ENCODE results near the gene RHNO1. TPM values are rescaled to one million over a fixed set of nuclear protein-coding genes. Genes with fewer than 3 reads are reported as not detected.

The RHNO1 gene
- total RNA-seq, 3 donors from 2014 or later, result 20.1 to 22.6 (median 20.3) TPM

GRCh38 chr12:2877953-2878732, 1.1 kb downstream of the RHNO1 start:
- DNase-seq, result no peak
- ATAC-seq, result no peak
- Mint-ChIP-seq H3K36me3 (ENCODE audit: insufficient read depth) (no peaks in the 10 kb centered on the region), H3K4me3 (peak overlapping the region; percentile 98), H3K4me1 (ENCODE audit: low read depth) (peaks cover 37% of the 10 kb centered on the region), H3K27me3 (ENCODE audit: low read depth) (no peaks in the 10 kb centered on the region), H3K9me3 (no peaks in the 10 kb centered on the region)

DNA sequence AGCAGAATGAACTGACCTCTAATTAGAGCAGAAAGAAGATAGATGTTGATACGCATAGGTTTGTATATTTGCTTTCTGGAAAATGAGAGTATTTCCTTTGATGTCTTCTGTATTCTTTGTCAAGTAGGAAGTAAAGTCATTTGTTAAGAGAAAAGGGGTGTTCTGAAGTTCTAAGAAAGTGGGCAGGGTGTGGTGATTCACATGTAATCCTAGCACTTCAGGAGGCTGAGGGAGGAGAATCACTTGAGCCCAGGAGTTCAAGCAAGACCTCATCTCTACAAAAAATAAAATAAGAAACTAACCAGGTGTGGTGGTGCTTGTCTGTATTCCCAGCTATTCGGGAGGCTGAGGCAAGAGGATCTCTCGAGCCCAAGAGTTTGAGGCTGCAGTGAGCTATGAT, 2.8 kb downstream of the RHNO1 start:
- peaks cover 41% of the 10 kb centered on the region for H3K4me1 Mint-ChIP-seq (ENCODE audit: low read depth)
- H3K9me3 Mint-ChIP-seq, result no peaks in the 10 kb centered on the region
- ATAC-seq, result no peak

GRCh38 chr12:2884810-2885209, 7.8 kb downstream of the RHNO1 start:
- Mint-ChIP-seq H3K36me3 (ENCODE audit: insufficient read depth) (peaks cover 5% of the 10 kb centered on the region), H3K27me3 (ENCODE audit: low read depth) (no peaks in the 10 kb centered on the region), H3K9me3 (no peaks in the 10 kb centered on the region), H3K4me1 (ENCODE audit: low read depth) (peaks cover 21% of the 10 kb centered on the region), H3K4me3 (no peak overlapping the region)
- ATAC-seq (no peak), DNase-seq (no peak)

More for the DNA sequence above, 2.8 kb downstream of the RHNO1 start:
- Mint-ChIP-seq H3K36me3 (ENCODE audit: insufficient read depth) (no peaks in the 10 kb centered on the region), H3K27me3 (ENCODE audit: low read depth) (no peaks in the 10 kb centered on the region), H3K4me3 (no peak overlapping the region)
- DNase-seq, result no peak

DNA sequence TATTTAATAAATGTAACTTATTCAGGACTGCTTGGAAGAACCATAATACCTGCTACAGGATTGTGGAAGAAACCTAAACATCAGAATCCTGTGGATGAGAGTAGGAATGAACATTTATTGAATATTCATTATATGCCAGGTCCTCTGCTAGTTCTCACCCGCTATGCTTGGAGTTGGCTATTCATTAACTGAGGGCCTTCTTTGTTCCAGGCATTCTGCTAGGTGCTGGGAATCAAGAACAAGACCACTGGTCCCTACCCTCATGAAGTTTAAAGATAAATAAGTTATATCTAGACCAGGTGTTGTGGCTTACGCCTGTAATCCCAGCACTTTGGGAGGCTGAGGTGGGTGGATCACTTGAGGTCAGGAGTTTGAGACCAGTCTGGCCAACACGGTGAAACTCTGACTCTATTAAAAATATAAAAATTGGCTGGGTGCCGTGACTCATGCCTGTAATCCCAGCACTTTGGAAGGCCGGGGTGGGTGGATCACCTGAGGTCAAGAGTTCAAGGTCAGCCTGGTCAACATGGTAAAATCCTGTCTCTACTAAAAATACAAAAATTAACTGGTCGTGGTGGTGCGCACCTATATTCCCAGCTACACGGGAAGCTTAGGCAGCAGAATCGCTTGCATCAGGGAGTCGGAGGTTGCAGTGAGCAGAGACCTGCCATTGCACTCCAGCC, 9.9 kb downstream of the RHNO1 start:
- Mint-ChIP-seq H3K27me3 (ENCODE audit: low read depth) (no peaks in the 10 kb centered on the region), H3K4me1 (ENCODE audit: low read depth) (peaks cover 29% of the 10 kb centered on the region), H3K36me3 (ENCODE audit: insufficient read depth) (peaks cover 5% of the 10 kb centered on the region), H3K4me3 (no peak overlapping the region), H3K9me3 (no peaks in the 10 kb centered on the region)
- ATAC-seq (no peak), DNase-seq (no peak)

GRCh38 chr12:2890001-2890387, 13.0 kb downstream of the RHNO1 start:
- no peak for DNase-seq
- Mint-ChIP-seq H3K9me3 (no peaks in the 10 kb centered on the region), H3K4me3 (peak overlapping the region; percentile 96), H3K4me1 (ENCODE audit: low read depth) (peaks cover 27% of the 10 kb centered on the region), H3K27me3 (ENCODE audit: low read depth) (no peaks in the 10 kb centered on the region), H3K36me3 (ENCODE audit: insufficient read depth) (peaks cover 5% of the 10 kb centered on the region)
- ATAC-seq, result no peak

GRCh38 chr12:2890388-2891239, 13.6 kb downstream of the RHNO1 start, which contains the start of gene TULP3:
TSS of gene TULP3 (plus strand) at chr12:2890891. CDS start at chr12:2890948, 57 bp downstream.
- Mint-ChIP-seq H3K36me3 (ENCODE audit: insufficient read depth) (peaks cover 5% of the 10 kb centered on the region), H3K4me1 (ENCODE audit: low read depth) (peaks cover 27% of the 10 kb centered on the region), H3K27me3 (ENCODE audit: low read depth) (no peaks in the 10 kb centered on the region), H3K9me3 (no peaks in the 10 kb centered on the region), H3K4me3 (peak within 1 kb of the TSS; percentile 96)
- DNase-seq (peak; percentile 98), ATAC-seq (peak; percentile 99)

GRCh38 chr12:2891240-2892053, 14.4 kb downstream of the RHNO1 start:
- DNase-seq, result peak; percentile 11
- Mint-ChIP-seq H3K36me3 (ENCODE audit: insufficient read depth) (no peaks in the 10 kb centered on the region), H3K4me1 (ENCODE audit: low read depth) (peaks cover 27% of the 10 kb centered on the region), H3K9me3 (no peaks in the 10 kb centered on the region), H3K27me3 (ENCODE audit: low read depth) (no peaks in the 10 kb centered on the region), H3K4me3 (peak overlapping the region; percentile 96)
- ATAC-seq, result peak; percentile 24 to 25

GRCh38 chr12:2892246-2892645, 15.2 kb downstream of the RHNO1 start:
- Mint-ChIP-seq H3K36me3 (ENCODE audit: insufficient read depth) (no peaks in the 10 kb centered on the region), H3K9me3 (no peaks in the 10 kb centered on the region), H3K4me3 (peak overlapping the region; percentile 96), H3K27me3 (ENCODE audit: low read depth) (no peaks in the 10 kb centered on the region), H3K4me1 (ENCODE audit: low read depth) (peaks cover 27% of the 10 kb centered on the region)
- no peak for ATAC-seq
- DNase-seq, result no peak

DNA sequence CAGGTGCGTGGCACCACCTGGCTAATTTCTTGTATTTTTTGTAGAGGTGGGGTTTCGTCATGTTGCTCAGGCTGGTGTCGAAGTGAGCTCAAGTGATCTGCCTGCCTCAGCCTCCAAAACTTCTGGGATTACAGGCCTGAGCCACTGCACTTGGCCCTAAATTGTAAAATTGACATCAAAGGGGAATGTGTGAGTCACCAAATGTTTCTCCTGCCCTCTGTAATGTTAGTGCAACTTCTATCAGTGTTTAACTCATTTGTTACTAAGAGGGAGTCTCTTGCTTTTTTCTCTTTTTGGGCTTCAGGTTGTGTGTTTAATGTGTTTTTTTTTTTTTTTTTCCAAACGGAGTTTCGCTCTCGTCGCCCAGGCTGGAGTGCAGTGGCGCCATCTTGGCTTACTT, 16.0 kb downstream of the RHNO1 start:
- peaks cover 27% of the 10 kb centered on the region for H3K4me1 Mint-ChIP-seq (ENCODE audit: low read depth)
- no peaks in the 10 kb centered on the region for H3K36me3 Mint-ChIP-seq (ENCODE audit: insufficient read depth)

GRCh38 chr12:2895051-2895451, 18.0 kb downstream of the RHNO1 start:
- H3K36me3 Mint-ChIP-seq (ENCODE audit: insufficient read depth), result no peaks in the 10 kb centered on the region
- no peaks in the 10 kb centered on the region for H3K9me3 Mint-ChIP-seq
- no peak for ATAC-seq
- no peak for DNase-seq
- H3K27me3 Mint-ChIP-seq (ENCODE audit: low read depth), result no peaks in the 10 kb centered on the region
- no peak overlapping the region for H3K4me3 Mint-ChIP-seq
- H3K4me1 Mint-ChIP-seq (ENCODE audit: low read depth), result peaks cover 17% of the 10 kb centered on the region

More for the DNA sequence above, 16.0 kb downstream of the RHNO1 start:
- Mint-ChIP-seq H3K4me3 (peak overlapping the region; percentile 63), H3K27me3 (ENCODE audit: low read depth) (no peaks in the 10 kb centered on the region), H3K9me3 (no peaks in the 10 kb centered on the region)
- no peak for DNase-seq
- ATAC-seq, result no peak

DNA sequence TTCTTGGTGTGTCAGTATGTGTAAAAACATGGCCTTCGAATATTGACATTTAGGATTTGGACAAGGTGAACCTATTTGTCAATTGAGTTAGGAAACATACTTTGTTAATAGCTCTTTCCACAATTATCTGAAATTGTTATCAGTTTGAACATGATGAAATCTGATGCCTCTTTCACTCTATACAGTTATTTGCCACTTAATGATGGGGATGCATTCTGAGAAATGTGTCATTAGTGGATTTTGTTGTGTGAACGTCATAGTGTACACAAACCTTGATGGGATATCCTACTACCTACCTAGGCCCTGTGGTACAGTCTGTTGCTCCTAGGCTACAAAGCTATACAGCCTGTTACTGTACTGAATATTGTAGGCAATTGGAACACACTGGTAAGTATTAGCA, 18.5 kb downstream of the RHNO1 start:
- DNase-seq (no peak), ATAC-seq (no peak)
- Mint-ChIP-seq H3K4me3 (no peak overlapping the region), H3K4me1 (ENCODE audit: low read depth) (peaks cover 13% of the 10 kb centered on the region), H3K27me3 (ENCODE audit: low read depth) (no peaks in the 10 kb centered on the region), H3K36me3 (ENCODE audit: insufficient read depth) (no peaks in the 10 kb centered on the region), H3K9me3 (no peaks in the 10 kb centered on the region)

DNA sequence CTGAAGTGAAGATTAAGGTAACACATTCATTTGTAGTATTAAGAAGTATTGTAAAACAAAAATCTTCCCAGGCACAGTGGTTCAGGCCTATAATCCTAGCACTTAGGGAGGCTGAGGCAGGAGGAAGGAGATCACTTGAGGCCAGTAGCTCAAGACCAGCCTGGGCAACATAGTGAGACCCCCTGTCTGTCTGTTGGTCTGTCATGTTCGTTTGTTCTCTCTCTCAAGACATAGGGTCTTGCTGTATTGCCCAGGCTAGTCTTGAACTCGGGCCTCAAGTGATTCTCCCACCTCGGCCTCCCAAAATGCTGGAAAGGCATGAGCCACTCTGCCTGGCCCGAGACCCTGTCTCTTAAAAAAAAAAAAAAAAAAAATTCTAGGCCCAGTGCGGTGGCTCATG, 20.4 kb downstream of the RHNO1 start:
- H3K27me3 Mint-ChIP-seq (ENCODE audit: low read depth), result no peaks in the 10 kb centered on the region
- no peak overlapping the region for H3K4me3 Mint-ChIP-seq
- H3K9me3 Mint-ChIP-seq, result no peaks in the 10 kb centered on the region
- ATAC-seq, result no peak
- H3K36me3 Mint-ChIP-seq (ENCODE audit: insufficient read depth), result no peaks in the 10 kb centered on the region
- H3K4me1 Mint-ChIP-seq (ENCODE audit: low read depth), result peaks cover 4% of the 10 kb centered on the region
- no peak for DNase-seq

- no peaks in the 10 kb centered on the region for H3K9me3 Mint-ChIP-seq
- no peaks in the 10 kb centered on the region for H3K27me3 Mint-ChIP-seq (ENCODE audit: low read depth)
- H3K4me1 Mint-ChIP-seq (ENCODE audit: low read depth), result no peaks in the 10 kb centered on the region
- ATAC-seq (no peak), DNase-seq (no peak)
- no peak overlapping the region for H3K4me3 Mint-ChIP-seq
- no peaks in the 10 kb centered on the region for H3K36me3 Mint-ChIP-seq (ENCODE audit: insufficient read depth)
Measured at GRCh38 chr12:2900642-2901041, 23.6 kb downstream of the RHNO1 start.
